HG03060 (cell line): ENCODE data around the gene ARHGAP1.

Experiments used
- ATAC-seq: cut with Tn5 transposase; IDR thresholded peaks from one replicate; pipeline ENCODE4 v1.9.1; 2021; ENCODE audit warnings: low read depth, moderate number of reproducible peaks; ENCODE audit not compliant: unreplicated experiment

Gene ARHGAP1

DNA sequence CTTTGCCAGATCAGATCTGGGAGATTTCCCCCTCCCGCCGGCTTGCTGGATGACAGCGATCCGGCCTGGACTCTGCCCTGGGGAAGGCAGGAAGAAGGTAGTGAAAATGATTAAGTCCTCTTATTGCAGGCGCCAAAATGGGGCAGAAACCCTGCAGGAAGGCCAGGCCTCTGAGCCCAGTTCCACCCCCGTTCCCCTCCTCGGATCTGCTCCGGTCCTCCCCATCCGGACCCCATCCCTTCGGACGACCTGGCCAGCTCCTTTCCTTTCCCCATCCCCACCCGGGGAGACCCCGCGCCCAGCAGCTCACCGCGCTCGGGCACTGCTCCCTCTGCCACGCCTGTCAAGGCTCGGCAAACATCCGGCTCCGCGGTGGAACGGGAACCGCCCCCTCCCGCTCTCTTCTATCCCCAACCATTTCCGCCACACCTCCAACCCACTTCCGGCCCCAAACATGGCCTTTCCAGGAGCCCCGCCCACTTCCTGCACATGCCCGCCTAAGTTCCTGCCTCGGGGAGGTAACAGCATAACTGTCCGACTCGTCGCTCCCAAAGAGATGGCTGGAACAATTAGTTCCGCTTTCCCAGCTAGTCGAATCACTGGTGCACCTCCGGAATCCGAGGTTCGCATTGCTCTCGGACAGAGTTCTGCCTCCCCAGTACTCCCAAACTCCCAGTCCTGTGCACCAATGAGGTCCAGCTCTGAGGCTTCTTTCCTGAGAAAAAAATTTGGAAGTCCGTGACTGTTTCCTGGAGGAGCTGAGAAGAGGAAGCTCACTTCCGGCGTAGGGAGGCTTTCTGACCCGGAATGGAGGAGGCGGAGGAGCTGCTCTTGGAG, at the start of gene ARHGAP1, which contains the start of gene ZNF408:
Gene ARHGAP1, minus strand, starts transcription at position 379 of the 837 bp plus-strand sequence. CDS start 4,512 bp downstream, outside the sequence.
Gene ZNF408, plus strand, starts transcription at position 791 of the 837 bp plus-strand sequence. Its CDS starts 17 bp downstream, at position 808.
- ATAC-seq: peak; percentile 81

DNA sequence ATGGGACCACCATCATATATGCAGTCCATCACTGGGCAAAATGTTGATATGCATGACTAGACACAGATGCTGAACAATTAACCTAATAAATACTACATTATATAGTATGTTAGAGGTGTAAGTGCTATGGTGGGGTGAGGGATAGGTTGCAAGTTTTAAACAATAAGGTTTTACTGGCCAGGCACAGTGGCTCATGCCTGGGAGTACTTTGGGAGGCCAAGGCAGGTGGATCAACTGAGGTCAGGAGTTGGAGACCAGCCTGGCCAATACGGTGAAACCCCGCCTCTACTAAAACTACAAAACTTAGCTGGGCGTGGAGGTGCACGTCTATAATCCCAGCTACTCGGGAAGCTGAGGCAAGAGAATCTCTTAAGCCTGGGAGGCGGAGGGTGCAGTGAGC, 46.7 kb upstream of the ARHGAP1 start:
- ATAC-seq: no peak

DNA sequence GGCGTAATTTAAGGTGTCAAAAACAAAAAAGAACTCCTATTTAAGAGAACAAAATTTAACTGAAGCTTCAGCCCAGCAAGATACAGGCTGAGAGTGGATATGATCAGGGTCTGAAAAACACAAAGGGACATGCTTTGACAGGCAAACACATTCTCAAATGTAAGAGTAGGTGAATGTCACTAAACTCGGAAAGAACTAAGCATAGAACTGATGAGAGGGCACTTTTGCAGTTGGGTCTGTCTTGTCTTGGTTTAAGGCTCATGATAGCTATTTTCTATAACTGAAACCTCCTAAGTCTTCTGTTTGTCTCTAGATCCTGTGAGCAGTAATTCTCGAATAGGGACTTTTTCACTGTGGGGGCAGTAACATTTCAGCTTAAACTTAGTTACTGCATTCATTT, 45.6 kb upstream of the ARHGAP1 start:
- ATAC-seq: no peak

DNA sequence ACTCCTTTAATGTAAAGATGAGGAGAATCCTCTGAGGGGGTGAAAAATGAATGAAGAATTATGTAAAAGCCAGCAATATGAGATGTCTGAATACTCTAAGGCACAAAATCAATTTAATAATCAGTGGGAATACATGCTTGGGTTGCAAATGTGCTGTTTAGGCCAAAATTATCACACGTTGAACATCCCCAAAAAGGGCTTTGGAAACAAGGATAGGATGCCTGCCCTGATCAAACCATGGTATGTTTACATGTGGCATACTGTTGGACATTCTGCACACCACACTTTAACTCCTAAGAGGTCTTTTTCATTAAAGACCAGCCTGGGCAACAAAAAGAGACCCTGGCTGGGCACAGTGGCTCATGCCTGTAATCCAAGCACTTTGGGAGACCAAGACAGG, 44.9 kb upstream of the ARHGAP1 start:
- no peak for ATAC-seq

DNA sequence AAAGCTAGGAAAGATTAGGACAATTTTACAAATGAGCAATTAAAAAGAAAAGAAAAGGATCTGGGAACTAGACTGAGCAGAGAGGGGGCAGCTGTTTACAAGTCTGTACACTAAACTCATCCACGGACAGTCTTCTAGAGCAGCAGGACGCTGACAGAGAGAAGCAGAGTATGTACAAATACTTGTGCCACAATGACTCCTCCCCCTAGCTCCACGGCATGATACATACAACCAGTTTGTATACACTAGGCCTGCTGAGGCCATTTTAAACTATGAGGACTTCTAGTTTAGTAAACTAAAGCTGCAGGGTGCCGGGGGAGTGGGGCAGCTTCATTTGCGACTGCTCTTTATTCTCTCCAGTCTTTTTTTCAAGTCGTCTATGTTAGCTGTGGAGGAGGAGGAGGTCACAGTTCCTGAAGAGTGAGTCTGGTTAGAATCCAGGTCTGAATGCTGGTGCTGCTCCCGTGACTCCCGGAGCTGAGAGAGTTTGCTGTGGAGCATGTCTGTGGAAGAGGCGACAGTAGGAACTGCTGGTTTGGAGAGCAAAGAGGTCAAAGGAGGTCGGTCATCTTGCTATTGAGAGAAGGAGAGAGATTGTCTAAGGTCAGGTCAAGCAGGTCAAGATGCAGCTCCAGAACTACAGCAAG, 43.4 kb upstream of the ARHGAP1 start:
- no peak for ATAC-seq

DNA sequence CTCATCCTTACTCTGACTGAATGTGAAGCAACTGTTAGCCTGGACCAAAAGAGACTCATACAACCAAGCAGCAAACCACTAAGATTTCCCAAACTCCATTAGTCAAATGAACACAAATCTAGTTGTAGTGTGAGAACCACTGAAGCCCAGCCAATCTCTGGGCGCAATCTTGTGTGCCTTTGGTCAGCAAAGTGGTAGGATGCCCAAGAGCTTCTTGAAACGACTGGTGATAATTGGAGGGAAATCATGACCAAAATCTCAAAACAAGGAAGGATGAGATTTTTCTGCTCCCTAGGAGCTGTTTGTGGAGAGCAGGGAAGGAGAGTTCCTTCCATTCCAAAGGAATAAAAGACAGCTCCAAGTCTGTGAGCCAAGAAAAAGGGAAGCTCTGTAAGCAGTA, 42.6 kb upstream of the ARHGAP1 start:
- no peak for ATAC-seq

DNA sequence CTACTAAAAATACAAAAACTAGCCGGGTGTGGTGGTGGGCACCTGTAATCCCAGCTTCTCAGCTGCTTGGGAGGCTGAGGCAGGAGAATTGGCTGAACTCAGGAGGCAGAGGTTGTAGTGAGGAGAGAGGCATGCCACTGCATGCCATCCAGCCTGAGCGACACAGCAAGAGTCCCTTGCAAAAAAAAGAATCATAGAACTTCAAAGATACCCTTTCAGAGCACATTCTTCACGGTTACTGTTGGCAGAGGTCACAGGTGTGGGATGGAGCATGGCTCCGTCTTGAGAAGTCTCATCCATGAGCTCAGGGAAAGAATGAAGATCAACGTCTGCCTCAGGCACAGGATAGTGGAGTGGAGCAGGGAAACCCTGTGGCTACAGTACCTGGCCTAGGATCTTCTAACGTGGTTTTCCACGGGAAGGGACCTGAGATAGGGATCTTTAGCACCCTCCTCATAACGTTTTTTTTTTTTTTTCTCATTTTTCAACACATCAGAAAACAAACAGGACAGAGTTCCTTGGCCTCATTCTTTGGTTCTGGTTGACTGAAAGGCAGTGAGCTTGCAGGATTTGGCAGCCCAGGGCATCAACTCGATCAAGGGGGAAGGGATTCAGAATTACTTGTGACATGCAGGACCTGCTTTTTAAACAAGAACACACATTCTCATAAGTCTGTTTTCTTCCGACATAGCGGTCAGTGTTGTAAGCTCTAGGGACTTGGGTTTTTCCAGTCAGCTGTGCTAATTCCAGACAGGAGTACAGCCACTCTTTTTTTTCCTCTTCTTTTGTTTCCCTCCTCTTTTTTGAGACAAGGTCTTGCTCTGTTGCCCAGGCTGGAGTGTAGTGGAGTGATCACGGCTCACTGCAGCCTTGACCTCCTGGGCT, 41.4 kb upstream of the ARHGAP1 start:
- ATAC-seq: no peak

DNA sequence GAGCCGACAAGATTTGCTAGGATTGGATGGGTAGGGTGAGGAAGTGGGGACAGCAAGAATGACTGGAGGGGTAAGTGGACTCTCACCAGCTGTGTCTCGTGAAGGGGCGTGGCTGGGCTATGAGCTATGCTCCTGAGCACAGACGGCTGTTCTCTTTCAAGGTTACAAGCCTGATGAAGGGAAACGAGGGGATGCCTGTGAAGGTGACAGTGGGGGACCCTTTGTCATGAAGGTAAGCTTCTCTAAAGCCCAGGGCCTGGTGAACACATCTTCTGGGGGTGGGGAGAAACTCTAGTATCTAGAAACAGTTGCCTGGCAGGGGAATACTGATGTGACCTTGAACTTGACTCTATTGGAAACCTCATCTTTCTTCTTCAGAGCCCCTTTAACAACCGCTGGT, 38.5 kb upstream of the ARHGAP1 start:
- ATAC-seq: no peak

DNA sequence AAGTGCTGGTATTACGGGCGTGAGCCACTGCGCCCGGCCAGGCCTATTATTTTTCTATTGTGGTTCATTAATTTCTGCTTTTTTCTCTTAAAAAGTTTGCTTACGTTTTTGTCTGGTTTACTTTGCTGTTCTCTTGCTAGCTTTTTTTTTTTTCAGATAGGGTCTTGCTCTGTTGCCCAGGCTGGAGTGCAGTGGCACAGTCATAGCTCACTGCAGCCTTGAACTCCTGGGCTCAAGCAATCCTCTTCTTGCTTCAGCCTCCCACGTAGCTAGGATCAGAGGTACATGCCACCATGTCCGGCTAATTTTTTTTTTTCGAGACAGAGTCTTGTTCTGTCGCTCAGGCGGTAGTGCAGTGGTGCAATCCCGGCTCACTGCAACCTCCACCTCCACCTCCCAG, 37.3 kb upstream of the ARHGAP1 start:
- ATAC-seq: no peak

DNA sequence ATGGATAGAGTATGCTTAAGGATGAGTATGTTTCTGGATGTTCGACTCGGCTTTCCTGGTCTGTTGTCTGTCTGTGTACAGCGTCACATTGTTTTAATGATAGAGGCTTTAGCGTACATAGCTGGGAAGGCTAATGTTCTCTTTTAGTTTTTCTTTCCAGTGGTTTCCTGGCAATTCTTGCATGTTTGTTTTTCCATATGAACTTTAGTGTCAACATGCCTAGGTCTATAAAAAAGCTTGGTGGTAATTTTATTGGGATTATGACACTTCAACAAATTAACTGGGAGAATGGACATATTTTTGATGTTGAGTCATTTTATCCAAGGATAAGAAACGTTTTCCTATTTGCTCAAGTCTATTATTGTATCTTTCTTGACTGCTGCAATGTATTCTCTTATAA, 36.2 kb upstream of the ARHGAP1 start:
- no peak for ATAC-seq

DNA sequence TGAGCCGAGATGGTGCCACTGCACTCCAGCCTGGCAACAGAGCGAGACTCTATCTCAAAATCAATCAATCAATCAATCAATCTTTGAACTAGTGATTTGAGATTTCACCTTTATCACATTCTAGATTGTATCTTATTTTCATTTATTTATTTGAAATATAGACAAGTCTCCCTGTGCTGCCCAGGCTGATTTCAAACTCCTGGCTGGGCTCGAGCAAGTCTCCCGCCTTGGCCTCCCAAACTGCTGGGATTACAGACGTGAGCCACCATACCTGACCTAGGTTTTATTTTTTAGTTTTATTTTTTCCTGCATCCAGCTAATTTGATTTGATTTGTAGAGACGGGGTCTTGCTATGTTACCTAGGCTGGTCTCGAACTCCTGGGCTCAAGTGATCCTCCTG, 35.7 kb upstream of the ARHGAP1 start:
- ATAC-seq: no peak

DNA sequence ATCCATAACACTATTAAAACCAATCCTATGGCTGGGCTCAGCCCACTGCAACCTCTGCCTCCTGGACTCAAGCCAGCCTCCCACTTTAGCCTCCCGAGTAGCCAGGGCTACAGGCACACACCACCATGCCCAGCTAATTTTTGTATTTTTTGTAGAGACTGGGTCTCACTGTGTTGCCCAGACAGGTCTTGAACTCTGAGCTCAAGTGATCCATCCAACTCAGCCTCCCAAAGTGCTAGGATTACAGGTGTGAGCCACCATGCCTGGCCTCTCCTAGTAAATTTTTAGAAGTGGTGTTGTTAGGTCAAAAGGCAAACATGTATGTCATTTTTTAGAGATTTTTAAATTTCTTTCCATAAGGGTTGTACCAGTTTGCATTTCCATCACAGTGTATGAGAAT, 32.8 kb upstream of the ARHGAP1 start:
- no peak for ATAC-seq

DNA sequence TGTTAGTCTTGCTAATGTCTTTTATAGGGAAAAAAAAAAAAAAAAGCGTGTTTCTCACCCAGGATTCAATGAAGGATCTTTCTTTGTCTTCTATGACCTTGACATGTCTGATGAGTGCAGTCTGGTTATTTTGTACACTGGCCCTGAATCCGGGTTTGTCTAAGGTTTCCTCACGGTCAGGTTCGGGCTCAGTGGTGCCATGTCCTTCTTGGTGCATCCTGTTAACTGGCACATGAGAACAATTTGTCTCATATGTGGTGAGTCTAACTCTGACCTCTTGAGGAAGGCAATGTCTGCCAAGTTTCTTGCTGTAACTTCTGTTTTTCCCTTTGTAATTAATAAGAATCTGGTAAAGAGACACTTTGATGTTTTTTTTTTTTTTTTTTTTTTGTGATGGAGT, 31.1 kb upstream of the ARHGAP1 start:
- no peak for ATAC-seq

DNA sequence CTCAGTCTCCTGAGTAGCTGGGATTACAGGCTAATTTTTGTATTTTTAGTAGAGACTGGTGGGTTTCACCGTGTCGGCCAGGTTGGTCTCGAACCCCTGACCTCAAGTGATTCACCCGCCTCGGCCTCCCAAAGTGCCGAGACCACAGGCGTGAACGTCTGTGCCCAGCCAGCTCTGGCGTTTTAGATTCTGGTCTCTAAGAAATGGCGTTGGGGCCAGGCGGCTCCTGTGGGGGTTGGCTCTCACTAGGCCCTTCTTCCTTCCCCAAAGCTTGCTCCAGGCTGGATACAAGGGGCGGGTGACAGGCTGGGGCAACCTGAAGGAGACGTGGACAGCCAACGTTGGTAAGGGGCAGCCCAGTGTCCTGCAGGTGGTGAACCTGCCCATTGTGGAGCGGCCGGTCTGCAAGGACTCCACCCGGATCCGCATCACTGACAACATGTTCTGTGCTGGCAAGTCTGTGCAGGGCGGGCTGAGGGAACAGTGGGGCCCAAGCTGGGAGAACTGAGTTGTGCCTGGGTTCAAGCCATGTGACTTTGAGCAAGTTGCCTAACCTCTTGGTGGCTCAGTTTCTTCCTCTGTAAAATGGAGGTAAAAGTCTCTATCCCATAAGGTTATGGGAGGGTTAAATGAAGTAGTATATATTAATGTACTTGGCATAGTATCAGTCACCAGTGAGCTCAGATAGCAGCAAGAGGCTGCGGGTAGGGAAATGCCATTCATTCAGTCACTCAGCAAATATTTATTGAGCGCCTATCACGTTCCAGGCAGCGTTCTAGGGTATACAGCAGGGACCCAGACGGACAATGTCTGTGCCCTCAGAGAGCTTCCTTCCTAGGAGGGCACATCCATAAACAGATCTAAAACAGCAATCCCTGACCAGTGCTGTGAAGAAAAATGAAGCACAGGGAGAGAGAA, 28.9 kb upstream of the ARHGAP1 start:
- ATAC-seq: no peak

DNA sequence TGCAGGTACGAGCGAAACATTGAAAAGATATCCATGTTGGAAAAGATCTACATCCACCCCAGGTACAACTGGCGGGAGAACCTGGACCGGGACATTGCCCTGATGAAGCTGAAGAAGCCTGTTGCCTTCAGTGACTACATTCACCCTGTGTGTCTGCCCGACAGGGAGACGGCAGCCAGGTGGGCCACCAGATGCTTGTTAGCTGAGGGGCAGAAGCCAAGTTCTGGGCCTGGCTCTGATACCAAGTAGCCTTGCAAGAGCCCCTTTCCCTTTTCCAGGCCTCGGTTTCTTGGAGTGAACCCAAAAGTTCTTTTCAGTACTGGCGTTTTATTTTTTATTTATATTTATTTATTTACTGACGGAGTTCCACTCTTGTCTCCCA, 28.2 kb upstream of the ARHGAP1 start:
- no peak for ATAC-seq

DNA sequence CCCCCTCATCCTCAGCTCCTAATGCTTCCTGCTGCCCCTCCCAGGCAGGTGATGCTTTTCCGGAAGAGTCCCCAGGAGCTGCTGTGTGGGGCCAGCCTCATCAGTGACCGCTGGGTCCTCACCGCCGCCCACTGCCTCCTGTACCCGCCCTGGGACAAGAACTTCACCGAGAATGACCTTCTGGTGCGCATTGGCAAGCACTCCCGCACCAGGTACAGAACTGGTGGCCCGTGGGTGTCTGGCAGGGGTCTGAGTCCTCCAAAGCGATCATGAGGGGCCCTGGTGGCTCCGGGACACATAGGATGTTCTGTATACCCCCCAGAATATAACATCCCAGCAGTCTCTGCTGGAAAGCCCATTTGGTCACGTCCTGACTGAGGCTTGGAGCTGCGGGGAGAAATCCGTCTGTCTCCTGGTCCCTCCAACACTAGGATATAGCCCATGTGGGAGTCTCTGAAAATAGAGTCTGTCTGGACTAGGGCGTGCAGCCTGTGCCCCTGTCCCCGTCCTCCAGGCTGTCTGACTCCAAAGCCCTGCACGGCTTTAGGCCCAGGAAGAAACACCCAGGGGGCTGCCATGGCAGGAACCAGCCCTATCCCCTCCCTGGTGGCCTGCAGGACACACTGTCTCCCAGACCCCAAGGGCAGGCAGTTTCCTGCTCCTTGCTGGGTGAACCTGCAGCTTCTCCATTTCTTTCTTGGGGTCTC, 27.7 kb upstream of the ARHGAP1 start:
- ATAC-seq: no peak

DNA sequence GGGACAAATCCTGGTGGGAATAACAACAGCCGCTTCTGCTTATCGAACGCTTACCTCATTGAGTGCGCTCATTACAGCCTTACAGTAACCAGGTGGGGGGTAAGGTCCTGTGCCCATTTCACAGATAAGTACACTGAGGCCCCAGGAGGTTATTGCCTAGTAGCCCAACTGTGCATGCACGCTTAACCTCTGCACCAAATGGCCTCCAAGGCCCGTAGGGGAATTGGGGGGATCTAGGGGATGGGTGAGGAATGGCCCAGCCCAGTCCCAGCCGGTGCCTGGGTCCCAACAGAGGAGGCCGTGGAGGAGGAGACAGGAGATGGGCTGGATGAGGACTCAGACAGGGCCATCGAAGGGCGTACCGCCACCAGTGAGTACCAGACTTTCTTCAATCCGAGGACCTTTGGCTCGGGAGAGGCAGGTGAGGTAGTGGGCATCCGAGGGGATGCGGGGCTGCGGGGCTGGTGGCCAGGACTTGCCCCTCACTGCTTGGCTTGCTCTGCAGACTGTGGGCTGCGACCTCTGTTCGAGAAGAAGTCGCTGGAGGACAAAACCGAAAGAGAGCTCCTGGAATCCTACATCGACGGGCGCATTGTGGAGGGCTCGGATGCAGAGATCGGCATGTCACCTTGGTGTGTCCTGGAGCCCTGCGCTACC, 25.9 kb upstream of the ARHGAP1 start:
- no peak for ATAC-seq

DNA sequence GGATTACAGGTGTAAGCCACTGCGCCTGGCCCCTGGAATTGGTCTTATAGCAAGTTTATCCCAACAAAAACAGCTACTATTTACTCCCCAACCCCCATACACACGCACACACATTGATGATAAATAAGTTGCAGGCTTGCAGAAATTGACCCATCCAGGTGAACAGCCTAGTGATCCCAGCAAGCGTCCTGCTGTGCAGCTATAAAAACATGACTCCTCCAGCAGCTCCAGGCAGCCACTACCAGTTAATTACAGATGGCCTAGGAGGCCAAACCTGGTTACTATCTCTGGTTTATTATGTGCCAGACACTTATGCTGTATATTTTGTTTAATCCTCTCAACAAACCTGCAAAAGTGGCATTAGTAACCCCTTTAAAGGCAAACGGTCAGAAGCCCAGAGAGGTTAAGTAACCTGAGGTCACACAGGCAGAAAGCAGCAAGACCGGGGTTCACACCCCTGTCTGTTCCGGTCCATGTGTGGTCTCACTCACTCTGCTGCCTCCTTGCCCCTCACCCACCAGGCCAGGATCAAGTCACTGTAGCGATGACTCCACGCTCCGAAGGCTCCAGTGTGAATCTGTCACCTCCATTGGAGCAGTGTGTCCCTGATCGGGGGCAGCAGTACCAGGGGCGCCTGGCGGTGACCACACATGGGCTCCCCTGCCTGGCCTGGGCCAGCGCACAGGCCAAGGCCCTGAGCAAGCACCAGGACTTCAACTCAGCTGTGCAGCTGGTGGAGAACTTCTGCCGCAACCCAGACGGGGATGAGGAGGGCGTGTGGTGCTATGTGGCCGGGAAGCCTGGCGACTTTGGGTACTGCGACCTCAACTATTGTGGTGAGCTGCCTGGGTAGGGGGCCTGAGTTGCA, 25.2 kb upstream of the ARHGAP1 start:
- no peak for ATAC-seq
